HG03354 (cell line): Measurements from ENCODE around the gene ST6GALNAC2.
"Not testable (repeated sequence)": the region's sequence is repeated elsewhere in the genome, so short reads cannot be mapped to it uniquely, and the experiment has no call there.

Experiments
- ATAC-seq: cut with Tn5 transposase; IDR thresholded peaks from one replicate; pipeline ENCODE4 v1.9.1; 2021; ENCODE audit warnings: mild to moderate bottlenecking; ENCODE audit not compliant: unreplicated experiment, poor library complexity, severe bottlenecking

The ST6GALNAC2 gene

DNA sequence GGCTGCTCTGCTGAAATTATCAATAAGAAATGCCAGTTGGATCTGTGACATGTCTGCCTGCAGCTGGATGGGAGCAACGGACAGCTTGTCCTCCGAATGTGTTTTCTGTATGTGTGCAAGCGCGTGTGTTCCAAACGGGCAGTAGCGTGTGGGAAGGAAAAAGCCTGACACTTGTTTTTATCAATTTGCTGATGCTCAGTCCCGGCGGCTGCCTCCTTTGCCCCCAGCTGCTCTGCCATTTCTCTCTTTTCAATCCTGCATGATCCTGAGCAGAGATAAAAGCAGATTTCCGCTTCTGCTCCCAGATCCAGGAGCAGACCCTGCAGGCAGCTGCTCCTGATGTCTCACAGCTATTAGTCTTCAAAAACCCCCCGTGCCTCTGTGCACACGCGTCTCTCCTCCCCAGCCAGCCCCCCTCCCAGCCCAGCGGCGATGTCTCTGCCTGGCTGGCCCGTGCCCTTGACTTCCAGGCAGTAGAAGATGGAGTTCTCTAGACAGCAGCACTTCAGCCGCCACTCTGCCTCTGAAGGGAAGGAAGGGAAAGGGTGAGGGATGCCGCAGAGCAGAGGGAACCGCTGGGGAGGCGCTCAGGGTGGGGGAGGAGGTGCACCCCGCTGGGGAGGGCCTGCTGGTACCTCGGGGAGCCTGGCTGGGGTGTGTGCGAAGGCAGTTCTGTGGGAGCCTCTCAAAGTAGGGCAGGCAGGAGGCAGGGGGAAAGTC is 41.7 kb downstream of the ST6GALNAC2 start:
- ATAC-seq: no peak

DNA sequence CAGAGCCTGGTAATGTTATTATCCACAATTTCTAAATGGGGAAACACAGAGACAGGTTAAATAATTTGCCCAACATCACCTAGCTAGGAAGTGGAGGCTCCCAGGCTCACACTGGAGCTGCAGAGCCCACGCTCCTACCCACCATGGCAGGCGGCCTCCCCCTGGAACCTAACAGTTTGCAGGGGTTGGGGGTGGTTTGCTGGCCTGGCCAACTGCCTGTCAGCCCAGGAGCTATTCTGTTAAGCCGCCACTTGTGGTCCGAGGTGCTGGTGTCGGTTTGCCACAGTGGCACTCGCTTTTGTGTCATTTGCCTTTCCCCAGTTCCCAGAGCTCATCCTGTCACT is 42.2 kb downstream of the ST6GALNAC2 start:
- no peak for ATAC-seq

GRCh38 chr17:76542984-76543383 is 42.7 kb downstream of the ST6GALNAC2 start:
- ATAC-seq: no peak

GRCh38 chr17:76542566-76542971 is 43.1 kb downstream of the ST6GALNAC2 start:
- ATAC-seq: no peak

GRCh38 chr17:76541739-76542454 is 43.8 kb downstream of the ST6GALNAC2 start:
- ATAC-seq: no peak

DNA sequence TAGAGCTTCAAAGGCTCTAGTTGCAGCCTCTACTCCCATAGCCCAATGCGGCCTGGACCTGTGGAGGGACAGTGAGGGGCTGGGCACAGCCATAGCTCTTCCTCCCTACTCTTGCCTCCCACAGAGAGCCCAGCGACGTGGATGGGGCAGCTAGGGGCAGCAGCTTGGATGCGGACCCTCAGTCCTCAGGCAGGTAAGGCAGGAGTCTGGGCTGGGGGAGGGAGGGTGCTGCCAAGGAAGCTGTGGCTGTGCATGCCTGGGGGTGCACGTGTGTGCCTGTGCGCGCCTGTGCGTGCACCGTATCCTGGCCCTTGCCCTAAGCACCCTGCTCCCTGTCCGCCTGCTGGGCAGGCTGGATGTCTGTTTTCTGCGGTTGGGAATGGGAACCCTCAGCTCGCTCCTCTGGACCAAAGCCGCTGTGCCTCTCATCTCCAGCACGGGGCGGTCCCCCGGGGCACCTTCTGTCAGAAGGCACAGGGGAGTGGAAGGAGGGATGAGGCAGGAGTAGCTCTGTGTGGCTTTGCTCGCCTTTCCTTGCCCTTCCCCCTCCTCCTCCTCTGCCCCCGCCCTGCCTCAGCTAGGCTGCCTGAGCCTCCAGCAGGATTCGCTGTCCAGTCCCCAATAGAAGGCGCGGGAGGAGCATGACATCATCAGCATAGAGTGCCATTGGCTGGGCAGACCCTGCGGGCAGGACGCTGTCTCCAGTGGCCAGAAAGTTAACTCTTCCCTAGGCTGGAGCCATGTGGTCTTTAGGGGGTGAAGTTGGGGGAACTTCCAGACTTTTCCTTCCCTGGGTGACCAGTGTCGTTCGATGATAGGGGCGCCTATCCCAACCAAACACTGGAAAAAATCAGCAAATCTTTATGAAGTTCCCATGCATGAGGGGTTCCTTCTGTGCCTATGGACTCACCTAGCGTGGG is 45.0 kb downstream of the ST6GALNAC2 start:
- no peak for ATAC-seq

DNA sequence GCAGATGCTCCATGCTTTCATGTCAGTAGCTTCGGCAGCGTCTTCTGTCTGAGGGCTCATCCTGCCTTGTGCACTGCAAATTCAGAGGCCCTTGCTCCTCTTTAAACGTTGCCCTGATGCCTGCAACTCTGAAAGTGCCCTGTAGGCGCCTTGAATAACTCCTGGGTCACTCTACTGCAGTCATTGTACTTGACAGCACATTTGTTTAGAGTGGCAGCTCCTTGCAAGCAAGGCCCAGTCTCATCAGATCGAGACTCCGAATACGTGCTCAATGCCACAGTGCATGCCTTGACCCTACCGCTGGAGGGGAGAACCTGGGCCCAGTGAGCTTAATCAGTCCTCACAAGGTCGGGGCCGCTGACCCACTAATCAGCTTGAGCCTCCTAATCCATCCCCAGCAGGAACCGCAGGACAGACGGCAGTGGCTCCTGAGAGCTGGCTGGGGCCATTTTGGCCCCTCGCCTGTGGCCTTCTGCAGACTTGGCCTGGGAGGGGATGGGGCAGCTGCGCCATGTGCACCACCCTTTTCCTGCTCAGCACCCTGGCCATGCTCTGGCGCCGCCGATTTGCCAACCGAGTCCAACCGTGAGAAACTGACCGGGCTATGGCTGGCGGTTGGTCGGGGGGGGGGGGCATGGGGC is 45.9 kb downstream of the ST6GALNAC2 start, which contains the start of gene PRCD:
Gene PRCD (plus strand): TSS at position 414 of the 641 bp plus-strand sequence. CDS start 98 bp downstream, at position 512.
- ATAC-seq: no peak

DNA sequence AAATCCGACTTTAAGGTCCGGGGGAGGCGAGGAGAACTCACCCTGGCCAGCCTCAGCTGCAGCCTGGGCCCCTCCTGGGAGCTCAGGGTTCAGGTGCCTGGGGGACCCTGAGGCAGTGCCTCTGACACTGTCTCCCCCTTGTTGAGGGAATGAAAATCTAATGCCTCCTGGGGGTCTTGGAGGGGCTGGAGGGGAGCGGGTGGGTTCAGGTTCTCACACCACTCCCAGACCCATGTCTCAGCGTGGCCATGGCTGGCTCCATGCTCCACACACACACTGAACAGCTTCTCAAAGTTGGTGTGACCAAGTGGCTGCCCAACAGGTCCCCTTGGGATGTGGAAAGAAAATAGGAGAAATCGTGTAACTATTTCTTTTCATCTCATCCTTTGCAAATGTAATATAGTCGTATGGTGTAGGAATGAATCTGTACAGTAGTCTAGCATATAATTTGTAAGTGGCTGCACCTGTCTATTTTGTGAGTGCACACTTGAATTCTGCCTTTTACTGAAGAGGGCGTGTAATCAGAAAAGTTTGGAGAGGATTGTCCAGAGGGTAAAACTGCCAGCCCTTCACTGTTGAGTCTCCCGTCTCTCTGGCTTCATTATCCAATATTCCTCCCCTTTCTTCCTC is 46.6 kb downstream of the ST6GALNAC2 start:
- ATAC-seq: no peak

DNA sequence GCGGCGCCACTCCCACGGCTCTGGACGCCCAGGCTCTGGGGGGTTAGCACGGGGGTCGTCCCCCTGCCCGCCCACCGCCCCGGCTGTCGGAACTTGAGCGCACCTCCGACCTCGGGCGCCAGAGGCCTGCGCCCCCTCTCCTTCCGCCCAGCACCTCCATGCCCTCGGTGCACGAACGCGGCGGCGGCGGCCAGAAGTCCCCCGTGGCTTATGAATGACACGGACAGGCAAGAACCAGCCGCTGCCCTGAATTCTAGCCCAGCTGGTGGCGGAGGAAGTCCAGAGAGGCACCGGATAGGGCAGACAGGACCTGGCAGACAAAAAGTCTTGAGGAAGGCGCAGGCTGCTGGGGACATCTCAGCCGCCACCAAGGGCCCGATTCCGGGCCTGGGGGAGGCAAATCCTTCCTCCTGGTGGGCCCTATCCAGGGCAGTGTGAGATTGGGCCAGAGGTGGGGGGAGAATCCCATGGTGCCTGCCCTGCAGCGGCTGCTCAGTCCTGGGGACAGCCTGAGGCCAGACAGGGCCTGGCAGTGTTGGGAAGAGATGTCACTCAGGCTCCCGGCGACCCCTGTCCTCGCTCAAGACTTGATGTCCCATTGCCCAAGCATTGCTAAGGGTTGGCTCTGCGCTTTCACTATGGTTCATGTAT is 47.3 kb downstream of the ST6GALNAC2 start:
- ATAC-seq: no peak

GRCh38 chr17:76537578-76538280 is 47.9 kb downstream of the ST6GALNAC2 start, which contains the start of gene CYGB:
Gene CYGB, minus strand, starts transcription at chr17:76537709. Its CDS starts 167 bp downstream, at chr17:76537542.
- ATAC-seq: no peak

- ATAC-seq: no peak
Measured at GRCh38 chr17:76537288-76537577, 48.4 kb downstream of the ST6GALNAC2 start.

GRCh38 chr17:76536511-76537287 is 49.0 kb downstream of the ST6GALNAC2 start:
- ATAC-seq: no peak

DNA sequence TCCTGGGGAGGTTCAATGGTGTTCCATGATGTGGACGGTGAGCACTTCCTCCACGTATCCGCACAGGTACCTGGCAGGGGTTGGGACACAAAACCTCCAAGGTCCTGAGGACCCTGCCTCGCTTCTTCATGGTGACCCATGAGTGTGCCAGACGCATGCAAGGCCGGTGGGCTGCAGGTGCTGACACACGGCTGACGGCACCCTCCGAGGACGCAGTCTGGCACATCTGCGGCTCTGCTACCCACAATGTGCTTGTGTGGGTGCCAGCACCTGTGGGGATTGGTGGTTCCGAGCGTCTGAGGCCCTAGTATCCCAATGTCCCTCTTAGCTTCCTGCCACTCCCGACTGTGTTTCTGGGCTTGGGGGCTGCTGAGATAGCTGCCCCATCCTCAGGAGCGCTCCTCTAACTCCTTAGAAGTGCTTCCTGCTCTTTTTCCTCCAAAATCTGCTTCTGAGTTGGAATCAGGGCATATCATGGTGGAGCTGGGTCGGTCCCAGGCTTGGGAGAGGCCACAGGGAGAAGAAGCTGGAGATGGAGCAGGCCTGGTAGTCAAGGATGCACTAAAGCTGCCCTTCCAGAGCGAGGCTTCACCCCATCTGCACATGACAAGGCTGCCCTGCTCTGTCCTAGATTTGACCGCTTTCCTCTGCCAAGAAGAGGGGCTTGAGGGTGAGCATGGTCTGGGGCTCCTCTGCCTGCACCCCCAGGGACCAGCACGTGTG is 49.7 kb downstream of the ST6GALNAC2 start:
- no peak for ATAC-seq

- no peak for ATAC-seq
Measured at GRCh38 chr17:76534831-76535732, 50.6 kb downstream of the ST6GALNAC2 start.

- not testable (repeated sequence) for ATAC-seq
Measured at GRCh38 chr17:76533640-76534359, 51.9 kb downstream of the ST6GALNAC2 start.
